Right lobe of liver (tissue), 6 donors: ENCODE results near the gene MFAP4. TPM values are rescaled to one million over a fixed set of nuclear protein-coding genes. Genes with fewer than 3 reads are reported as not detected.
"Not testable (repeated sequence)": the region's sequence is repeated elsewhere in the genome, so short reads cannot be mapped to it uniquely, and the experiment has no call there.

Experiments
- ATAC-seq, 4 donors: fragments of 200-7000 bp; cut with Tn5 transposase; one replicate each; pipeline ENCODE4 v1.9.1; 2020; ENCODE audit warnings: mild to moderate bottlenecking in 4 of 4, moderate library complexity in 4 of 4
- DNase-seq, 3 donors: peaks; one replicate each; pipeline ENCODE4 v3.0.0-alpha.2; 2020
- H3K27ac ChIP-seq, 3 donors: fragments of 200-600 bp; one replicate each; pipeline ENCODE4 v1.8.0; 2022
- H3K27me3 ChIP-seq, 2 donors: fragments of 200-600 bp; one replicate each; pipeline ENCODE4 v1.8.0; 2022
- H3K36me3 ChIP-seq, 4 donors: fragments of 200-600 bp; sonication (generic) in 1 of 4; one replicate each; pipeline versions ENCODE4 v1.5.1 to v1.8.0; 2017 to 2022; ENCODE audit warnings: control low read depth in 1 of 4
- H3K4me1 ChIP-seq, 4 donors: fragments of 200-600 bp; sonication (generic) in 1 of 4; one replicate each; pipeline versions ENCODE4 v1.5.1 to v1.8.0; 2017 to 2022; ENCODE audit warnings: control low read depth in 1 of 4
- H3K4me3 ChIP-seq, 3 donors: fragments of 200-600 bp; one replicate each; pipeline ENCODE4 v1.8.0; 2022
- H3K9me3 ChIP-seq, 4 donors: fragments of 200-600 bp; sonication (generic) in 1 of 4; one replicate each; pipeline versions ENCODE4 v1.5.1 to v1.8.0; 2017 to 2022; ENCODE audit warnings: control low read depth in 1 of 4
- CTCF ChIP-seq, 4 donors: fragments of 200-600 bp in 3 of 4; fragments of 450-650 bp in 1 of 4; IDR thresholded peaks; one replicate each; pipeline versions ENCODE4 v1.5.1 to v1.8.0; 2016 to 2022; ENCODE audit warnings: antibody characterized with exemption in 4 of 4, mild to moderate bottlenecking in 2 of 4
- POLR2A ChIP-seq: fragments of 450-650 bp; IDR thresholded peaks from one replicate; pipeline ENCODE4 v1.6.1; 2017; ENCODE audit warnings: antibody characterized with exemption, mild to moderate bottlenecking
- WGBS: methylation state at CpG from one replicate; pipeline ENCODE4 v1.1.6; 2018; ENCODE audit warnings: low coverage, low lambda C conversion rate; ENCODE audit not compliant: insufficient coverage; ENCODE audit errors: missing lambda C conversion rate; 5-methylcytosine and 5-hydroxymethylcytosine counted together
- intact Hi-C, 2 donors: fragments of 100-400 bp; cut with DNase I; formaldehyde crosslinking; loops; one replicate each; pipeline versions ENCODE4 v1.11.2 to v1.14.1; 2022
- total RNA-seq, 6 experiments: library from RNA; depleted of rRNA in 2 of 6; stranded (reverse); fragments of >200 nt in 2 of 6; fragmentation: NEBNext Ultra II Directional in 3 of 6; extraction: Animal tissue kit (Norgen Biotek cat#: 25700) in 3 of 6; gene quantifications; one replicate each; pipeline versions ENCODE4 v1.1.0 to v1.2.4, GENCODE V29; 2016 to 2023
- donor health status: DM: no; HTN: yes; CAD: no.
- donor health status: DM: no; HTN: no; CAD: no.
- donor health status: DM: no; HTN: no; CAD: no.
- donor health status: DM: no; HTN: yes; CAD: no.
- donor health status: DM: no; HTN: yes; CAD: no.

MFAP4 gene
- total RNA-seq, 6 experiments from 2014 or later = 2.3 to 12.0 (median 6.5) TPM

GRCh38 chr17:19354748-19355147 lies 32.2 kb downstream of the MFAP4 start:
- Histone ChIP-seq H3K27ac (no peak overlapping the region), H3K36me3 (no peaks in the 10 kb centered on the region), H3K4me1 (no peaks in the 10 kb centered on the region), H3K9me3 (no peaks in the 10 kb centered on the region), H3K4me3 (no peak overlapping the region), H3K27me3 (no peaks in the 10 kb centered on the region)
- intact Hi-C loops = loop anchor here in 1 of 2 donors (10.0 kb wide), 1 partner anchor 60 kb away; no protein-coding TSS in a partner anchor
- 81% methylated on average over 6 of the region's 6 CpGs for WGBS
- DNase-seq (no peak), ATAC-seq (no peak)
- no peak for TF ChIP-seq POLR2A
- no peak for TF ChIP-seq CTCF (IDR thresholded peaks at IDR 0.05)

- WGBS = 89% methylated on average over 11 of the region's 11 CpGs
- intact Hi-C loops = loop anchor here in 1 of 2 donors (10.0 kb wide), 1 partner anchor 59 kb away; no protein-coding TSS in a partner anchor
- H3K27ac ChIP-seq, H3K4me3 ChIP-seq, ATAC-seq, H3K36me3 ChIP-seq, H3K9me3 ChIP-seq, H3K4me1 ChIP-seq, H3K27me3 ChIP-seq: not testable (repeated sequence)
- DNase-seq = peak in 1 of 3 donors; percentile 16
Observed at GRCh38 chr17:19353401-19353800, 33.6 kb downstream of the MFAP4 start.

- 91% methylated on average over 8 of the region's 9 CpGs for WGBS
- intact Hi-C loops = no loop called here
- ATAC-seq = no peak
- DNase-seq = peak in 1 of 3 donors; percentile 44
- Histone ChIP-seq H3K4me3 (no peak overlapping the region), H3K27ac (no peak overlapping the region), H3K4me1 (peaks cover 0 to 44% (median 30%) of the 10 kb centered on the region in 4 donors), H3K27me3 (no peaks in the 10 kb centered on the region), H3K36me3 (no peaks in the 10 kb centered on the region), H3K9me3 (no peaks in the 10 kb centered on the region)
- no peak for TF ChIP-seq POLR2A
- TF ChIP-seq CTCF (IDR thresholded peaks at IDR 0.05) = no peak
Observed at GRCh38 chr17:19348806-19349205, 38.2 kb downstream of the MFAP4 start.

- ATAC-seq = no peak
- H3K9me3 ChIP-seq = no peaks in the 10 kb centered on the region
- no peaks in the 10 kb centered on the region for H3K36me3 ChIP-seq
- peak overlapping the region in 1 of 3 donors; percentile 82 for H3K27ac ChIP-seq
- H3K4me3 ChIP-seq = no peak overlapping the region
- intact Hi-C loops = no loop called here
- 55% methylated on average over 3 of the region's 9 CpGs for WGBS
- no peaks in the 10 kb centered on the region for H3K27me3 ChIP-seq
- peak in 1 of 3 donors; percentile 32 for DNase-seq
- peaks cover 0 to 50% (median 33%) of the 10 kb centered on the region in 4 donors for H3K4me1 ChIP-seq
- TF ChIP-seq POLR2A (no peak), CTCF (IDR thresholded peaks at IDR 0.05) (no peak)
Observed at GRCh38 chr17:19348081-19348650, 38.8 kb downstream of the MFAP4 start.

- ATAC-seq (no peak), DNase-seq (peak in 1 of 3 donors; percentile 44)
- 100% methylated on average over 1 of the region's 13 CpGs for WGBS
- Histone ChIP-seq H3K36me3 (no peaks in the 10 kb centered on the region), H3K27ac (peak overlapping the region in 1 of 3 donors; percentile 82), H3K4me3 (no peak overlapping the region), H3K9me3 (no peaks in the 10 kb centered on the region), H3K27me3 (no peaks in the 10 kb centered on the region), H3K4me1 (peaks cover 0 to 57% (median 35%) of the 10 kb centered on the region in 4 donors)
- intact Hi-C loops = no loop called here
- TF ChIP-seq POLR2A (no peak), CTCF (IDR thresholded peaks at IDR 0.05) (no peak)
Observed at GRCh38 chr17:19347323-19348080, 39.5 kb downstream of the MFAP4 start.
